Limb (tissue), 2 donors: ENCODE results near the gene DRAXIN.

Experiments
- DNase-seq, 2 donors: peaks; one replicate each; pipeline ENCODE4 v3.0.0-alpha.2; 2016; ENCODE audit errors: extremely low spot score in 2 of 2

DRAXIN gene

GRCh38 chr1:11688506-11688905 lies 3.0 kb upstream of the DRAXIN start:
- no peak for DNase-seq

- DNase-seq = peak in 1 of 2 donors; percentile 75
Measured at GRCh38 chr1:11690397-11691301, 861 bp upstream of the DRAXIN start.

- DNase-seq = no peak
Measured at GRCh38 chr1:11691928-11692711, 610 bp downstream of the DRAXIN start.

- no peak for DNase-seq
Measured at GRCh38 chr1:11693024-11693590, 1.6 kb downstream of the DRAXIN start.

GRCh38 chr1:11693917-11694316 lies 2.4 kb downstream of the DRAXIN start:
- DNase-seq = no peak

GRCh38 chr1:11695861-11696260 lies 4.4 kb downstream of the DRAXIN start:
- DNase-seq = no peak

GRCh38 chr1:11697188-11697892 lies 5.8 kb downstream of the DRAXIN start:
- DNase-seq = no peak

- DNase-seq = no peak
Measured at GRCh38 chr1:11697893-11698210, 6.3 kb downstream of the DRAXIN start.

GRCh38 chr1:11700601-11701467 lies 9.3 kb downstream of the DRAXIN start:
- peak in 1 of 2 donors; percentile 68 for DNase-seq

- DNase-seq = peak in 1 of 2 donors; percentile 62
Measured at GRCh38 chr1:11701551-11701961, 10.0 kb downstream of the DRAXIN start.

- DNase-seq = no peak
Measured at GRCh38 chr1:11701981-11702803, 10.7 kb downstream of the DRAXIN start.

GRCh38 chr1:11703357-11704193 lies 12.1 kb downstream of the DRAXIN start:
- no peak for DNase-seq

- no peak for DNase-seq
Measured at GRCh38 chr1:11704194-11704529, 12.7 kb downstream of the DRAXIN start.

GRCh38 chr1:11704691-11705475 lies 13.4 kb downstream of the DRAXIN start:
- DNase-seq = no peak

GRCh38 chr1:11705596-11705995 lies 14.1 kb downstream of the DRAXIN start:
- DNase-seq = no peak

GRCh38 chr1:11706292-11706691 lies 14.8 kb downstream of the DRAXIN start:
- DNase-seq = no peak

GRCh38 chr1:11707621-11708276 lies 16.2 kb downstream of the DRAXIN start:
- DNase-seq = peak in 1 of 2 donors; percentile 73
